HCT116 (cell line): ENCODE data around the gene BAHD1. TPM values are rescaled to one million over a fixed set of nuclear protein-coding genes. Genes with fewer than 3 reads are reported as not detected.

Experiments
- ATAC-seq: fragments of 200-7000 bp; cut with Tn5 transposase; 2 replicates; pipeline ENCODE4 v1.9.1; 2020; ENCODE audit warnings: mild to moderate bottlenecking, moderate library complexity
- BruUV-seq: library from RNA; stranded (reverse); fragments of 400-500 nt; replicated peaks from 2 replicates; lab custom pipeline; 2021; lab: Mats Ljungman, UMichigan
- CTCF ChIA-PET: fragments of 300-600 bp; sonication (Branson Sonifier 250); formaldehyde crosslinking; loops from one replicate; lab custom pipeline; 2021; ENCODE audit warnings: antibody characterized with exemption; lab: Charles Lee
- POLR2A ChIA-PET: fragments of 300-600, 350-600 bp; sonication (Branson Sonifier 250); formaldehyde crosslinking; loops from one replicate; lab custom pipeline; 2021; ENCODE audit warnings: antibody characterized with exemption; lab: Charles Lee
- RAD21 ChIA-PET, 2 experiments: fragments of 300-600 bp; sonication (Branson Sonifier 250); formaldehyde crosslinking; loops; one replicate each; lab custom pipeline; 2023; ENCODE audit warnings: low total read pairs in 2 of 2; ENCODE audit not compliant: uncharacterized antibody in 2 of 2, unreplicated experiment in 2 of 2, low non-redundant PET in 1 of 2; lab: Charles Lee
- DNase-seq: peaks from one replicate; pipeline ENCODE4 v3.0.0-alpha.2; 2010; ENCODE audit warnings: low read depth, low spot score
- H2AFZ ChIP-seq: fragments of 200-600 bp; shearing (Covaris generic), sonication (generic); 2 replicates; pipeline ENCODE4 v1.6.1; 2017; ENCODE audit warnings: low read depth, mixed run types, mixed read lengths, antibody characterized with exemption, low read length; ENCODE audit not compliant: poor library complexity, severe bottlenecking
- H3K27ac ChIP-seq: 2 replicates; pipeline ENCODE4 v1.5.1; 2012; ENCODE audit warnings: low read depth, low read length
- H3K27me3 ChIP-seq: fragments of 200-600 bp; sonication (generic); 2 replicates; pipeline ENCODE4 v1.6.1; 2016; ENCODE audit warnings: mixed run types, low read length, mixed read lengths; ENCODE audit not compliant: insufficient read depth
- H3K36me3 ChIP-seq, 2 experiments: fragments of 200-500 bp in 1 of 2; fragments of 200-600 bp in 1 of 2; sonication (Bioruptor generic) in 1 of 2; sonication (generic) in 1 of 2; 2 replicates each; pipeline versions ENCODE4 v1.5.1 to v1.6.1; 2014 to 2016; ENCODE audit warnings: low read length in 2 of 2, inconsistent platforms in 1 of 2, mixed read lengths in 1 of 2, mixed run types in 1 of 2; ENCODE audit not compliant: insufficient read depth in 2 of 2, control insufficient read depth in 1 of 2
- H3K4me1 ChIP-seq, 2 experiments: fragments of 200-600 bp in 1 of 2; sonication (generic) in 1 of 2; 2 replicates each; pipeline versions ENCODE4 v1.5.1 to v1.6.1; 2012 to 2017; ENCODE audit warnings: low read length in 2 of 2, inconsistent platforms in 1 of 2, mild to moderate bottlenecking in 1 of 2, mixed read lengths in 1 of 2, mixed run types in 1 of 2, moderate library complexity in 1 of 2; ENCODE audit not compliant: insufficient read depth in 2 of 2, control insufficient read depth in 1 of 2
- H3K4me2 ChIP-seq: fragments of 200-600 bp; sonication (generic); 2 replicates; pipeline ENCODE4 v1.6.1; 2017; ENCODE audit warnings: mixed run types, low read length, mixed read lengths
- H3K4me3 ChIP-seq, 2 experiments: fragments of 200-600 bp in 1 of 2; sonication (generic) in 1 of 2; replicated peaks in 1 of 2; 2 replicates each; pipeline ENCODE4 v1.5.1; 2011 to 2016; ENCODE audit warnings: low read length in 2 of 2, control low read depth in 1 of 2, low read depth in 1 of 2, mild to moderate bottlenecking in 1 of 2, mixed read lengths in 1 of 2, mixed run types in 1 of 2
- H3K79me2 ChIP-seq: fragments of 200-600 bp; sonication (generic); 2 replicates; pipeline ENCODE4 v1.6.1; 2017; ENCODE audit warnings: mild to moderate bottlenecking, mixed run types, low read length, moderate library complexity, mixed read lengths; ENCODE audit not compliant: insufficient read depth
- H3K9ac ChIP-seq: fragments of 200-600 bp; sonication (generic); 2 replicates; pipeline ENCODE4 v1.6.1; 2016; ENCODE audit warnings: low read length, mixed read lengths
- H3K9me2 ChIP-seq: fragments of 200-600 bp; sonication (generic), shearing (Covaris generic); 2 replicates; pipeline ENCODE4 v1.6.1; 2017; ENCODE audit warnings: mixed run types, mild to moderate bottlenecking, moderate library complexity; ENCODE audit not compliant: insufficient read depth
- H3K9me3 ChIP-seq, 2 experiments: fragments of 200-500 bp in 1 of 2; fragments of 200-600 bp in 1 of 2; sonication (Bioruptor generic) in 1 of 2; sonication (generic) in 1 of 2; 2 replicates each; pipeline ENCODE4 v1.6.1; 2014 to 2017; ENCODE audit warnings: low read length in 2 of 2, mixed read lengths in 2 of 2, inconsistent platforms in 1 of 2, low read depth in 1 of 2, mild to moderate bottlenecking in 1 of 2, mixed run types in 1 of 2, moderate library complexity in 1 of 2; ENCODE audit not compliant: control insufficient read depth in 1 of 2, insufficient read depth in 1 of 2
- H4K20me1 ChIP-seq: fragments of 200-600 bp; sonication (generic), shearing (Covaris generic); 2 replicates; pipeline ENCODE4 v1.6.1; 2017; ENCODE audit warnings: mixed run types, mild to moderate bottlenecking, moderate library complexity; ENCODE audit not compliant: insufficient read depth
- CEBPB ChIP-seq: IDR thresholded peaks from 2 replicates; pipeline ENCODE4 v1.6.1; 2012; ENCODE audit warnings: low read depth
- CTCF ChIP-seq, 3 experiments: fragments of 200-600 bp in 1 of 3; sonication (generic) in 1 of 3; IDR thresholded peaks in 2 of 3; conservative IDR thresholded peaks in 1 of 3; 2 replicates each; pipeline ENCODE4 v1.5.1; 2012 to 2017; ENCODE audit warnings: low read depth in 2 of 3, low read length in 2 of 3, antibody characterized with exemption in 1 of 3, borderline replicate concordance in 1 of 3, control low read depth in 1 of 3, mild to moderate bottlenecking in 1 of 3, mixed read lengths in 1 of 3, mixed run types in 1 of 3, moderate library complexity in 1 of 3; ENCODE audit not compliant: insufficient read depth in 1 of 3
- EGR1 ChIP-seq: IDR thresholded peaks from 2 replicates; pipeline ENCODE4 v1.6.1; 2012; ENCODE audit warnings: low read depth
- ELF1 ChIP-seq: IDR thresholded peaks from 2 replicates; pipeline ENCODE4 v1.6.1; 2012; ENCODE audit warnings: low read depth, borderline replicate concordance
- EZH2phosphoT487 ChIP-seq: fragments of 200-600 bp; IDR thresholded peaks from 2 replicates; pipeline ENCODE4 v1.6.1; 2018; ENCODE audit warnings: antibody characterized with exemption, borderline replicate concordance
- FOSL1 ChIP-seq: IDR thresholded peaks from 2 replicates; pipeline ENCODE4 v1.6.1; 2012; ENCODE audit warnings: low read depth
- JUND ChIP-seq: IDR thresholded peaks from 2 replicates; pipeline ENCODE4 v1.6.1; 2012
- MAX ChIP-seq: IDR thresholded peaks from 2 replicates; pipeline ENCODE4 v1.6.1; 2012
- POLR2A ChIP-seq: IDR thresholded peaks from 2 replicates; pipeline ENCODE4 v1.7.0; 2011; ENCODE audit warnings: borderline replicate concordance; ENCODE audit not compliant: insufficient read depth, insufficient read length; ENCODE audit errors: extremely low read depth
- RAD21 ChIP-seq: IDR thresholded peaks from 2 replicates; pipeline ENCODE4 v1.6.1; 2012; ENCODE audit warnings: low read depth, mild to moderate bottlenecking
- REST ChIP-seq: IDR thresholded peaks from 2 replicates; pipeline ENCODE4 v1.6.1; 2012; ENCODE audit warnings: low read depth
- SIN3A ChIP-seq: IDR thresholded peaks from 2 replicates; pipeline ENCODE4 v1.6.1; 2012; ENCODE audit warnings: low read depth
- SP1 ChIP-seq: IDR thresholded peaks from 2 replicates; pipeline ENCODE4 v1.6.1; 2012; ENCODE audit warnings: low read depth
- SRF ChIP-seq: IDR thresholded peaks from 2 replicates; pipeline ENCODE4 v1.6.1; 2012; ENCODE audit warnings: low read depth
- TCF7L2 ChIP-seq: IDR thresholded peaks from 2 replicates; pipeline ENCODE4 v1.7.0; 2011; ENCODE audit warnings: borderline replicate concordance, inconsistent platforms; ENCODE audit not compliant: insufficient read depth, insufficient read length; ENCODE audit errors: extremely low read depth
- YY1 ChIP-seq: IDR thresholded peaks from 2 replicates; pipeline ENCODE4 v1.6.1; 2011; ENCODE audit warnings: low read length, low read depth, moderate library complexity, mild to moderate bottlenecking; ENCODE audit not compliant: insufficient replicate concordance; ENCODE audit errors: extremely low read depth
- ZBTB33 ChIP-seq: IDR thresholded peaks from 2 replicates; pipeline ENCODE4 v1.6.1; 2011; ENCODE audit warnings: mild to moderate bottlenecking, low read length, moderate library complexity; ENCODE audit not compliant: insufficient replicate concordance; ENCODE audit errors: extremely low read depth
- ZFX ChIP-seq: fragments of 450-650 bp; IDR thresholded peaks from 2 replicates; pipeline ENCODE4 v1.6.1; 2017
- ZNF274 ChIP-seq: fragments of 200-500 bp; sonication (Bioruptor generic); IDR thresholded peaks from 2 replicates; pipeline ENCODE4 v1.6.1; 2014; ENCODE audit warnings: mild to moderate bottlenecking, low read depth, low read length, inconsistent platforms
- intact Hi-C: fragments of 100-400 bp; cut with micrococcal nuclease; formaldehyde crosslinking; loops from 2 replicates; pipeline ENCODE4 v1.10.0; 2022
- total RNA-seq: library from RNA; stranded (reverse); gene quantifications from one replicate; pipeline ENCODE4 v1.2.1, GENCODE V29; 2021; ENCODE audit not compliant: unreplicated experiment

BAHD1 gene
- total RNA-seq, 1 experiment from 2014 or later = 25.0 TPM

- no TSS peak for BruUV-seq
- Histone ChIP-seq H2AFZ (no peak overlapping the region), H3K9ac (no peak overlapping the region), H4K20me1 (no peaks in the 10 kb centered on the region), H3K36me3 (no peaks in the 10 kb centered on the region), H3K27me3 (no peaks in the 10 kb centered on the region), H3K4me2 (no peak overlapping the region), H3K4me3 (no peak overlapping the region), H3K4me1 (peaks cover 0 to 25% of the 10 kb centered on the region in 2 experiments; a peak in 3 of 4 replicates), H3K9me3 (no peaks in the 10 kb centered on the region), H3K9me2 (no peaks in the 10 kb centered on the region), H3K27ac (no peak overlapping the region), H3K79me2 (no peaks in the 10 kb centered on the region)
- POLR2A ChIA-PET = no interaction called here
- ATAC-seq = no peak
- no peak for DNase-seq
- RAD21 ChIA-PET = no interaction called here
- CTCF ChIA-PET = no interaction called here
- intact Hi-C loops = no loop called here
- TF ChIP-seq CTCF (IDR thresholded peaks at IDR 0.05 in 2 of 3, conservative IDR thresholded peaks at IDR 0.05 in 1 of 3; ENCODE audit: borderline replicate concordance in 1 of 3, insufficient read depth in 1 of 3, low read depth in 2 of 3, low read length in 2 of 3) = no peak
- TF ChIP-seq TCF7L2 = no peak
- TF ChIP-seq EZH2phosphoT487 = no peak
- TF ChIP-seq MAX = no peak
- TF ChIP-seq SP1 = no peak
- TF ChIP-seq SRF = no peak
- no peak for TF ChIP-seq CEBPB
- no peak for TF ChIP-seq SIN3A
- TF ChIP-seq JUND = no peak
- TF ChIP-seq POLR2A = no peak
- no peak for TF ChIP-seq ELF1
- TF ChIP-seq EGR1 = no peak
- TF ChIP-seq ZBTB33 = no peak
- TF ChIP-seq ZNF274 = no peak
- TF ChIP-seq ZFX = no peak
- TF ChIP-seq RAD21 = no peak
- TF ChIP-seq YY1 = no peak
- no peak for TF ChIP-seq REST
- no peak for TF ChIP-seq FOSL1
Observed at GRCh38 chr15:40498418-40498817, 57.7 kb downstream of the BAHD1 start.
